KMS-11 (cell line): ENCODE data around the gene LIPE.

Experiments
- H2AFZ ChIP-seq: fragments of 200-600 bp; sonication (generic); 2 replicates; pipeline ENCODE4 v1.6.1; 2016; ENCODE audit warnings: antibody characterized with exemption, mixed run types, low read depth
- H3K27ac ChIP-seq: fragments of 200-600 bp; sonication (generic); 2 replicates; pipeline ENCODE4 v1.6.1; 2016; ENCODE audit warnings: mild to moderate bottlenecking, mixed run types
- H3K27me3 ChIP-seq: fragments of 200-600 bp; sonication (generic); 2 replicates; pipeline ENCODE4 v1.6.1; 2017; ENCODE audit warnings: mild to moderate bottlenecking, low read depth, mixed run types, moderate library complexity; ENCODE audit not compliant: insufficient read depth
- H3K36me3 ChIP-seq: fragments of 200-600 bp; sonication (generic); 2 replicates; pipeline ENCODE4 v1.6.1; 2017; ENCODE audit warnings: mild to moderate bottlenecking, mixed run types; ENCODE audit not compliant: insufficient read depth
- H3K4me1 ChIP-seq: fragments of 200-600 bp; sonication (generic); 2 replicates; pipeline ENCODE4 v1.6.1; 2016; ENCODE audit warnings: mild to moderate bottlenecking, low read depth, mixed run types; ENCODE audit not compliant: poor library complexity, severe bottlenecking
- H3K4me2 ChIP-seq: fragments of 200-600 bp; sonication (generic); 2 replicates; pipeline ENCODE4 v1.7.0; 2016; ENCODE audit warnings: mild to moderate bottlenecking, mixed run types
- H3K4me3 ChIP-seq: fragments of 200-600 bp; sonication (generic); IDR thresholded peaks from 2 replicates; pipeline ENCODE4 v1.6.1; 2017; ENCODE audit warnings: low read depth, low read length, mixed read lengths; ENCODE audit not compliant: insufficient read depth
- H3K79me2 ChIP-seq: fragments of 200-600 bp; sonication (generic); 2 replicates; pipeline ENCODE4 v1.6.1; 2016; ENCODE audit warnings: low read depth, mixed run types; ENCODE audit not compliant: insufficient read depth
- H3K9ac ChIP-seq: fragments of 200-600 bp; sonication (generic); 2 replicates; pipeline ENCODE4 v1.6.1; 2016; ENCODE audit warnings: mild to moderate bottlenecking, mixed run types
- H4K20me1 ChIP-seq: fragments of 200-600 bp; sonication (generic); 2 replicates; pipeline ENCODE4 v1.6.1; 2016; ENCODE audit warnings: mild to moderate bottlenecking, mixed run types; ENCODE audit not compliant: insufficient read depth
- TF ChIP-seq, protein P1 (sequence below): fragments of 200-600 bp; sonication (generic); conservative IDR thresholded peaks from 2 replicates; pipeline ENCODE4 v1.6.1; 2017; ENCODE audit warnings: low read depth, mild to moderate bottlenecking, antibody characterized with exemption, low read length, moderate library complexity, mixed read lengths

Gene LIPE

DNA sequence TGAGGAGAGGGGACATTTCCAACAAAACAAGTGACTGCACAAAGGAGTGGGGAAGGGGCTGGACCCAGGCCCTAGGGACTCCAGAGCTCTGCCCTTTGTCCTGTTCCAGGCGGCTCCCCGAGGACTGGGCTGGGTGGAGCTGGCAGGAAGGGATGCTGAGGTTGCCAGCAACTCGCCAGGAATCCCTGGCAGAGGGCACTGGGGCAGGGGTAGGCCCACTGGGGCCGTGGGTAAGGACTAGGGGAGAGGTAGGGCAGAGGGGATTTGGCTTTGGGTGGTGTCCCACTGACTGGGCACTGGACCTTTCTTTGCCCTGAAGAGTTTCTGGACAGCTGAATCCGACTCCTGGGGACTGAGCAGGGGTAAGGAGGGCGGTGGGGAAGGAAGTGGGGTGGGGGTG lies 7.9 kb downstream of the LIPE start:
- Histone ChIP-seq H3K27ac (no peak overlapping the region), H3K4me1 (peaks cover 8% of the 10 kb centered on the region), H3K4me2 (no peak overlapping the region), H3K4me3 (no peak overlapping the region), H3K27me3 (no peaks in the 10 kb centered on the region), H4K20me1 (no peaks in the 10 kb centered on the region), H2AFZ (no peak overlapping the region), H3K79me2 (no peaks in the 10 kb centered on the region), H3K36me3 (no peaks in the 10 kb centered on the region), H3K9ac (no peak overlapping the region)
- TF ChIP-seq, protein P1, sequence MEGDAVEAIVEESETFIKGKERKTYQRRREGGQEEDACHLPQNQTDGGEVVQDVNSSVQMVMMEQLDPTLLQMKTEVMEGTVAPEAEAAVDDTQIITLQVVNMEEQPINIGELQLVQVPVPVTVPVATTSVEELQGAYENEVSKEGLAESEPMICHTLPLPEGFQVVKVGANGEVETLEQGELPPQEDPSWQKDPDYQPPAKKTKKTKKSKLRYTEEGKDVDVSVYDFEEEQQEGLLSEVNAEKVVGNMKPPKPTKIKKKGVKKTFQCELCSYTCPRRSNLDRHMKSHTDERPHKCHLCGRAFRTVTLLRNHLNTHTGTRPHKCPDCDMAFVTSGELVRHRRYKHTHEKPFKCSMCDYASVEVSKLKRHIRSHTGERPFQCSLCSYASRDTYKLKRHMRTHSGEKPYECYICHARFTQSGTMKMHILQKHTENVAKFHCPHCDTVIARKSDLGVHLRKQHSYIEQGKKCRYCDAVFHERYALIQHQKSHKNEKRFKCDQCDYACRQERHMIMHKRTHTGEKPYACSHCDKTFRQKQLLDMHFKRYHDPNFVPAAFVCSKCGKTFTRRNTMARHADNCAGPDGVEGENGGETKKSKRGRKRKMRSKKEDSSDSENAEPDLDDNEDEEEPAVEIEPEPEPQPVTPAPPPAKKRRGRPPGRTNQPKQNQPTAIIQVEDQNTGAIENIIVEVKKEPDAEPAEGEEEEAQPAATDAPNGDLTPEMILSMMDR, result no peak

DNA sequence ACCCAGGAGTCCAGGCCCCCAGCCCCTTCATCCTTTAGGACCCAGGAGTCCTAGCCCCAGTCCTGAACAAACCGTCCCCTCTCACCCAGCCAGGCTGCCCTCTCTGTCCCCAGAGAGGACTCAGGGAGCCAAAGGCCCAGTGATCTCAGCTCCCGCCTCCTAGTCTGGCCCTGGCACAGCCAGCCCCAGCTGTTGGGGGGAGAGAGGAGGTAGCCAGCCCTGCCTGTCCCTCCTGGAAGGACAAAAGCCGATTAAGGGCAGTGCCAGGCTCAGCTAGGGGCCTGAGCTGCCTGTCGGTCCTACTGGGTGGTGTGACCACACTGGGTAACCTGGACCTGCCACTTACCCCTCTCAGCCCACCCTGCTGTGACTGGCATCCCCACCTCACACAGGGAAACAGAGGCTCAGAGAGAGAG lies 14.5 kb downstream of the LIPE start:
- H3K27me3 ChIP-seq, result no peaks in the 10 kb centered on the region
- H2AFZ ChIP-seq, result no peak overlapping the region
- no peak overlapping the region for H3K4me2 ChIP-seq
- TF ChIP-seq, protein P1, result no peak
- no peak overlapping the region for H3K9ac ChIP-seq
- no peaks in the 10 kb centered on the region for H3K79me2 ChIP-seq
- H4K20me1 ChIP-seq, result no peaks in the 10 kb centered on the region
- no peak overlapping the region for H3K4me3 ChIP-seq
- peaks cover 5% of the 10 kb centered on the region for H3K4me1 ChIP-seq
- H3K27ac ChIP-seq, result no peak overlapping the region
- no peaks in the 10 kb centered on the region for H3K36me3 ChIP-seq

DNA sequence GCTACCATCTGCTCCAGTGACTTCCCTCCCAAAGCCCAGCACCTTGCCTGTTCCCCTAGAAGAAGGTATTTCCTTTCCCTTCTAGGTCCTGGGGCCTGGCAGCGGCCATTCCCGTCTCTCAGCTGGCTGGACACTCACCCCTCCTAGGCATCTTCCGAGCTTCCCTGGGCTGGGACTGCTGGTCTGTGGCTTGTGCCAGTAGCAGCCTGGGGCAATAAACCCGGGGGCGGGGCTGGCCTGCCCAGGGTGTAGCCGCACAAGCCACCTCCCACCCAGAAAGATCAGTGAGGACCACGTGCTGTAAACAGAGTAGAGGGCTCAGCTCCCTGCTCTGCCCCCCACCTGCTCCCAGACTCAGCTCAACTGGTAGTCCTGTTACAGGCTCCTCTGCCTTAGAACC lies 15.0 kb downstream of the LIPE start:
- Histone ChIP-seq H3K4me1 (peaks cover 5% of the 10 kb centered on the region), H2AFZ (no peak overlapping the region), H3K27ac (no peak overlapping the region), H3K9ac (no peak overlapping the region), H3K36me3 (no peaks in the 10 kb centered on the region), H3K4me2 (no peak overlapping the region), H3K4me3 (no peak overlapping the region), H3K27me3 (no peaks in the 10 kb centered on the region), H4K20me1 (no peaks in the 10 kb centered on the region), H3K79me2 (no peaks in the 10 kb centered on the region)
- TF ChIP-seq, protein P1, result no peak

DNA sequence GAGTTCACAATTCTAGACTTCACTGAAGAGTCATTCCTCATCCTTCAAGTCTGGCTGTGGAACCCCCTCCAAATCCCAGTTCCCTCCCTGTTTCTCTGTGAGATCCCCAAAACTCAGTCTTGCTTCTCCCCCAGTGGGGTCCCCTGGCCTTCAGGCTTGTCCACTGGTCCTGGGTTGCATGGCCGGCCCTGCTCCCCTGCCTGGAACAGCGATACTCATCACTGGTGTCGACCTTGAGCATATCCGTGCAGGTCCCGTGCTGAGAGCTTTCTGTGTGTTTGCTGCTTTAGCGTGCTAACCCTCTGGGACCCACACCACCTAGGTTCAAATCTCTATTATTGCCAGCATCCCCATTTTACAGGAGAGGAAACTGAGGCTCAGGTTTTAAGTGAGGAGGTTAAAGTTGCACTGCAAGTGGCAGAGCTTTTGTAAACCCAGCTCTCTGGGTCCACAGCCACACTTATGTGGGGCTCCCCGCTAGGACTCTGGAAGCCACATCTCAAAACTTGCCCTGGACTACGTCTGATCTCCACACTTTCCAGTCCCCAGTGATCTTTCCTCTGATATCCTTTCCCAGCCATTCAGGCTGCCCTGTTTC lies 15.5 kb downstream of the LIPE start:
- Histone ChIP-seq H3K9ac (no peak overlapping the region), H3K36me3 (no peaks in the 10 kb centered on the region), H3K4me1 (peaks cover 5% of the 10 kb centered on the region), H3K79me2 (no peaks in the 10 kb centered on the region), H2AFZ (no peak overlapping the region), H3K4me2 (no peak overlapping the region), H3K27ac (no peak overlapping the region), H3K27me3 (no peaks in the 10 kb centered on the region), H4K20me1 (no peaks in the 10 kb centered on the region), H3K4me3 (no peak overlapping the region)
- TF ChIP-seq, protein P1, result no peak
